GM15510 (cell line): Measurements from ENCODE around the gene USP24.

Experiments used
- POLR2A ChIP-seq: IDR thresholded peaks from 3 replicates; pipeline ENCODE4 v1.6.1; 2011; ENCODE audit warnings: borderline replicate concordance; ENCODE audit not compliant: insufficient read length; ENCODE audit errors: extremely low read depth

Gene USP24

DNA sequence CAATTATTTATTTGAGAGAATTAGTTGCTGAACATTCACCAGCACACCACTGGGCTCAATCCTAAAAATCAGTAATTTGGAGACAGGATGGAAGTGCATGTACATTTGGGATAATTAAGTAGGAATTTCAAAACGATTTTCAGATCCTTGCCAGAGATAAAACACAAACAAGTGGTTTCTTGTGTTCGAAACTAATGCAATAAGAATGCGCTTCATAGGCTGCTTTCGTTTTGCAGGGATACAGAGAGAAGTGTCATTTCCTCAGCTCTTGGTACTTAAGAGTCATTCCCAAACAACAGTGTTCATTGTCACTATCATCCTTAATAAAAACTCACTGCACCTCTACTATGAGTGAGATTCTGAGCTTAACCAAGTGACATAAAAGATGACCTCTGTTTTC is 20.6 kb upstream of the USP24 start:
- no peak for TF ChIP-seq POLR2A

DNA sequence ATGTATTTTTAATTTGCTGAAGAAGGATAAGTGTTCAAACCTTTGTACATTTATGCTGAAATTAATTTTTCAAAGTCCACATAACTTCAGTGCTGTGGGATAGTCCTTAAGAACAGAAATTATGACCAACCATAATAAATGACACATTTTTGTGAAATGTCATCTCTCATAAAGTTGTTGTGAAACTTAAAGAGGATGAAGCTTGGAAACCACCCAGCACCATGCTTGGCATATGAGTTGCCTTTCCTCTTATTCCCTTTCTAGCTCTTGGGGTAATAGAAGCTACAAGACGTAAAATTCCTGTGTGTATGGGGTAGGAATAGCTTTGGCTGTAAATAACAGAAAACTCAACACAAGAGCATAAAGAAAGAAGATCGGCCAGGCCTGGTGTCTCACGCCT is 18.9 kb upstream of the USP24 start:
- no peak for TF ChIP-seq POLR2A

GRCh38 chr1:55233145-55233777 is 18.1 kb upstream of the USP24 start:
- no peak for TF ChIP-seq POLR2A

GRCh38 chr1:55232448-55233144 is 17.4 kb upstream of the USP24 start:
- no peak for TF ChIP-seq POLR2A

DNA sequence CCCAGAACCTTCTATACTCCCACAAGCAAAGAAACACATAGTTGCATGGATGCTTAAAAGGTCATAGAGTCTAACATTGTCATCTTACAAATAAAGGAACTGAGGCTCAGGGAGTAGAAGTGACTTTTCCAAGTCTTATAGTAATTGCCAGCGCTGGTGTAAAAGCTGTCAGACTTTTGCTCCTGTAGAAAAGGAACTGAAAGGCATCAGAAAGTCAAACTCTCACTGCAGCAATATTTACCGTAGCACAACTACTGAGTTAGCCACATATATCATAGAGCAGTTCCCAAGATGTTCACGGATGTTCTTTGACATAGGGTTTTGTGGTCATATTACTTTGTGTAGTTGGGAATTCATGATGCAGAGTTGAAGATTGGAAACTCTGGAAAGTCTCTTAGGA is 16.6 kb upstream of the USP24 start:
- TF ChIP-seq POLR2A, result no peak

GRCh38 chr1:55230659-55231058 is 15.5 kb upstream of the USP24 start:
- no peak for TF ChIP-seq POLR2A

- TF ChIP-seq POLR2A, result no peak
Measured at GRCh38 chr1:55225228-55225627, 10.1 kb upstream of the USP24 start.

- no peak for TF ChIP-seq POLR2A
Measured at GRCh38 chr1:55224729-55225128, 9.6 kb upstream of the USP24 start.

DNA sequence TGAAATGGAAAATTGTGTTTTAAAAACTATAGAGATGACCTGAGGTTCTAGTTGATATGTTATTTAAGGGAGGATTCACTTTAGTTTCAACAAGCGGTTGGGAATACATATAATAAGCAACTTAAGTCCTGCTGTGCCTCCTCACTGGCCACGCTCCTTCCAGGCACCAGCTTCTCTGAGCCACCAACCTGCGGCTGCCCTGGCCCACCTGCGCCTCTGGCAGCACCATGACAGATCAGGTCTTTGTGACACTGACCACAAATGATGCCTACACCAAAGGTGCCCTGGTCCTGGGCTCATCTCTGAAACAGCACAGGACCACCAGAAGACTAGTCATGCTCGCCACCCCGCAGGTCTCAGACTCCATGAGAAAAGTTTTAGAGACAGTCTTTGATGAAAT is 7.0 kb upstream of the USP24 start:
- no peak for TF ChIP-seq POLR2A

DNA sequence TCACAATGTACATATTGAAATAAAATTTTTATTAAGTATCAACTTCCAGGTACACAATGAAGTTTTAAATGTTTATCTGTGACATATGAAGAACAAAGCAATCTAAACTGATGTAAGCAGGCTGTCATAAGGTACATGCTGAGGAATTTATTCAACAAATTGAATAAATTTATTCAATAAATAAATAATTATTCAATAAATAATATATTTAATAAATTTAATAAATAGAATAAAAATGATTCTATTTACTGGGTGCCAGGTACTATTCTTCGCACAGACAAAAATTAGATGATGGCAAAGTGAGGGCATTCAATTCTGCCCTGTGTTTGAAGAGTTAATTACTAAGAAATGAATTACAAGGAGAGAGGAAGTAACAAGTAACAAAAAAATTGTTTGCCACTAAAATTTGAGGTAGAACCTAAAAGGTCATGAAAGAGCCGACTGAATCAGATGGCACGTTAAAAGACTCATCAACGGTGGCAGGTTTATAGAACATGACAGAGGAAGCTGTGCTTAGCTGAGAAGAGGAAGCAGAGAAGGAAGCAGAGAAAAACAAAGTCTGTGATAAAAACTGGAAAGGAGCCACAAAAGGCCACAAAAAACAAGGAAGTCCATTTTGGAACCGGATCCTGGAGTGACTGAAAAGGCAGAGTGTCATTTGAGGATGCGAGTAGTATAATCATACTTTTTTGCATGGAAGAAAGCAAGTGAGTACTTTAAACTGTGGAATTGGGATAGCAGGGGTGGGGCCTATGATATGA is 2.2 kb upstream of the USP24 start:
- TF ChIP-seq POLR2A, result no peak

GRCh38 chr1:55216096-55216495 is 932 bp upstream of the USP24 start:
- no peak for TF ChIP-seq POLR2A

DNA sequence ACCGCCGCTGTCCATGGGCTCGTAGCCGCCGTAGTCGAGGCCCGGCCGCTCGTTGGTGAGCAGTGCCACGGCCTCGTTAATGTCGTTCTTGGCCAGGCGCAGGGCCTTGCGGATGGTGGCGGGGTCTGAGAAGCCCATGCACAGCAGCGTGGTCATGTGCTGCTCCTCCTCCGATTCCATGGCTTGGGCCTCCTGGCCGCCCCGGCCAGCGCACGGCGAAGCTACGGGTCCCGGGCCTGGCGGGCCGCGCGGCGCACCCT is 300 bp downstream of the USP24 start:
- no peak for TF ChIP-seq POLR2A

- TF ChIP-seq POLR2A, result no peak
Measured at GRCh38 chr1:55214212-55214933, 791 bp downstream of the USP24 start.

- TF ChIP-seq POLR2A, result no peak
Measured at GRCh38 chr1:55213885-55214211, 1.3 kb downstream of the USP24 start.

GRCh38 chr1:55213151-55213884 is 1.8 kb downstream of the USP24 start:
- no peak for TF ChIP-seq POLR2A

- no peak for TF ChIP-seq POLR2A
Measured at GRCh38 chr1:55212349-55213150, 2.6 kb downstream of the USP24 start.
